UCSD-AML1 (cell line): ENCODE results near the gene CCDC88A.
"Not testable (repeated sequence)": the region's sequence is repeated elsewhere in the genome, so short reads cannot be mapped to it uniquely, and the experiment has no call there.

Experiments used
- DNase-seq: peaks from one replicate; lab custom pipeline; 2025; ENCODE audit not compliant: unreplicated experiment; lab: John Stamatoyannopoulos, UW

The CCDC88A gene

DNA sequence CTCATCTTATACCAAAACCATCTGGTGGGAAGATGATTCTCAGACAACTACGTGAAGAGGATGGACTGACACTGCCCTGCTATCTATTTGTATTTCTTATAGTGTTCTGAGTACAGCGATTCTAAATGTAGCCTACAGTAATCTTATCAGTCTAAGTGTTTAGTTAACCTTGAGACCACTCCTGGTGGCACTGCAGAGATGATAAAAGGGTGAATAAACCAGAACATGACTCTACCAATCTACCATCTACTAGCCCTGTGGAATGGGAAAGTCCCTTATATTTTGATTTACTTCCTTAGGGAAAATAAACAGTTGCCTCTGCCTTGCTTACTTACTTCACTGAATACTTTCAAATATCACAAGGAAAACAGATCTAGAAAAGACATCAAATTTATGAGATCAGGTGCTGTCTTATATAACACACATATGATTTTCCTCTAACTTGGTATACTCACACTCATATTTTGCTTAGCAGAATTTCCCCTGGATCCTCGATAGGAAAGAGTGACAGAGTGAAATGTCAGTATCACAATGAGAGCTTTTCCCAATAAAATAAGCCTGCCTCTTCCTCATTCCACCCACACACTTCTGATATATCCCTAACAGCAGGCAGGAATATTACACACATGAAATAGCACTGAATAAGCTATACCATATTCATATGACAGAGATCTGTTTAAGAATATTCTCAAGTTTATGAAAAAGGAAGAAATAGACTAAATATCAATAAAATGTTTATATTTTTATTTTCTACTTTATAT is 92.0 kb downstream of the CCDC88A start:
- no peak for DNase-seq

DNA sequence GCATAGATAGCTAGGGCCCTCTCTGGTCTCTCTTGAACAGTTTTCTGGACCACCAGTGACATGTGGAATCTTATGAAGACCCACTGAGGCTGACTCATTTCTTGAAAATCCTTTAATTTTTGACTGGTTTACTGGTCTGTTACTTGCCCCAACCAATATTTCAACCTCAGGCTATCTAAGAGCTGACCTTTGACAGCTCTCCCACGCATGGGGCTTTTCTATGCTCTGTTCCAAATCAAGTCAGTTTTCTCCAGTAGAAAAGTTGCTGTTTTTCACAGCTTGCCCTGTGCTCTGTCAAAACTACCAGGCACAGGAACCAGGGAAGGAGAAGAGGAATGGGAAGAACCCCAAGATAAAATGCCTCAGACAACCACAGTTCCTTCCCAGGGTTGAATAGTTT is 104.7 kb downstream of the CCDC88A start:
- no peak for DNase-seq

DNA sequence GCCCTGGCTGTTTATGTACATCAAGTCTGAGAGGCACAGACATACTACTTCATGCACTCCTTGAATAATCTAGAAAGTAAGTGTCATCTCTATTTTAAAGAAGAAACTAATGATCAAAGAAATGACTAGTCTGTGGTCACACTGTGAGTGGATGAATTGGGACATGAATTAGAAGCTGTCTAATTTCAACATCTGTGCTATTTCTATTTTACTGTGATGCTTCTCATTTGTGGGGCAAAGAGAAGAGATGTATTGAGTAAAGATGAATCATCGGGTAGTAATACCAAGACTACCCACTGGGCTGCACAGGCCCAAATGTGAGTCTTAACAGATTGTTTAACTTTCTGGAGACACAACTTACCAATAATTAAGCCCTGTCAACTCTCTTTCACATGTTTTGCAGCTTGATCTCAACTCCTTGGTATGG is 108.2 kb downstream of the CCDC88A start:
- no peak for DNase-seq

DNA sequence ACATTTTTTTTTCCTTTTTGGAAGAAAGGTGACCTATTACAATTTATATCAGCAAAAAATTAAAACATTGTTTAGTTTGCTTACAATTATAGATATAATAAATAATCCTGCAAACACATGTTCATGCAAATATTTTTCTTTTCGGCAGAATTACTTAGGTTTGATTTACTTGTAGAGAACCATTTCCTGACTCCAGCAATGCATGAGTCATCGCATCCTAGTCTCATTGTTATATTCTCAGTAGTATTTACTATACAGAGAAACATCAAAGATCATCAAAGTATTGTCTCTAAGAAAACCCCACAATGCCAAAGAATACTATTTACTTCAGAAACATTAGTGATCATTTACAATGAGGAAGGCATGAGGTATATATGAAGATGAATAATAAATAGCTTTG is 110.2 kb downstream of the CCDC88A start:
- DNase-seq: no peak

DNA sequence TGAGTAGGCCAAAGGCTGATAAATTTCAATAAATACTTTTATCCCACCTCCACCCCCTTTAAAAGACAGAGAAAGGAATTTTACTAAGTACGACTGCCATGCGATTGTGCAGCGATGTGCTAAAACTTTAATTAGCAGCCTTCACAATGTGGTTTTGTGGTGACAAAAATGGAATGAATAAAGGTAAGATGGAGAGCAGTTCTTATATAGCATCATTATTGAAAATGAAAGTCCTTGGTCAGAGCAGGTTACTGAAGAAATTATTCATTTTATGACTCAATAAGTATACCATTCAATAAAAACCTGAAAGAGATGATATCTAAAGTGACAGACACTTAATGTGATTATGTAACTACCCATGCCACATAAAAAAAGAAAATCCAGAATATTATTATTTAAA is 117.4 kb downstream of the CCDC88A start:
- DNase-seq: no peak

DNA sequence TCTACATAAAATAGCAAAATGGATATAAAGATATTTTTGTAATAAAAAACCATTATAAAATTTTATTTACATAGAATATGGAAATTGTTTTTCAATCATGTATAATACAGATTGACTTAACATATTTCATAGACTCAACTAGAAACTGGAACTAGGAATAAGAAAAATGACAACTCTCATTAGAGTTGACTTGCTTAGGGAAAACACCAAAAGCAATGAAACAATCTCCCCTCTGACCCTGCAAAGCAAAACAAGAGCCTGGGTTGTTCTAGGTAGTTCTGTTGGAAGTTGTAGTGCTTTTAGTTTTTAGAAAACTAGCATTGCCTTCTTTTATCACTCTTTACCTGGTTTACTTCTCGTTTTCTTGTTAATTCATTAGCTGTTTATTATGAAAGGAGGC is 118.4 kb downstream of the CCDC88A start:
- no peak for DNase-seq

DNA sequence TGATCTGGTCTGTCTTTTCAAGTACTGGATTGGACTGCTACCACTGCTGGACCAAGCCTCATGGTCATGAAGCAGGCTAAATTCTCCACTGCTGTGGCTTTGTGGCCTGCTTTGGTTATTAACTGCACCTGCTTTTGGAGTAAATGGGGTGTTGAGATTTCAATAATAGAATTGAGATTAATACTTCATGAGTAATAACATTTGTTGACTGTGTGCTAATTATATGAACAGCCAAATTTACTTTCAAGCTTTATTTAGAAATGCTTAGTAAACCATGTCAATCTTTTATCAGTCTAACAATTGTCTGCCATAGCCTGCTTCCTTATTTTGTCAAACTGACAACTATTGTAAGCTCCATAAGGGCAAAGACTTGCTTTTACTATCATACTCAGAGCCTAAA is 123.3 kb downstream of the CCDC88A start:
- no peak for DNase-seq

DNA sequence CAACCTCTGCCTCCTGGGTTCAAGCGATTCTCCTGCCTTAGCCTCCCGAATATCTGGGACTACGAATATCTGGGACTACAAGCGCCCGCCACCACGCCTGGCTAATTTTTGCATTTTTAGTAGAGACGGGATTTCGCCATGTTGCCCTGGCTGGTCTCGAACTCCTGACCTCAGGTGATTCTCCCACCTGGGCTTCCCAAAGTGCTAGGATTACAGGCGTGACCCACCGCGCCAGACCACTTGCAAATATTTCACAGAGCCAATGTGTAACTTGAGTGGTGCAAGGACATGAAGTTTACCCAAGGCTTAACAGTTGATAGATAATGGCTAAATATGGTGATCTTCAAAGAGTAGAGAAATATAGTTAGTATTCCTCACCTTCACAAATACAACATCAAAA is 136.6 kb downstream of the CCDC88A start:
- DNase-seq: no peak

DNA sequence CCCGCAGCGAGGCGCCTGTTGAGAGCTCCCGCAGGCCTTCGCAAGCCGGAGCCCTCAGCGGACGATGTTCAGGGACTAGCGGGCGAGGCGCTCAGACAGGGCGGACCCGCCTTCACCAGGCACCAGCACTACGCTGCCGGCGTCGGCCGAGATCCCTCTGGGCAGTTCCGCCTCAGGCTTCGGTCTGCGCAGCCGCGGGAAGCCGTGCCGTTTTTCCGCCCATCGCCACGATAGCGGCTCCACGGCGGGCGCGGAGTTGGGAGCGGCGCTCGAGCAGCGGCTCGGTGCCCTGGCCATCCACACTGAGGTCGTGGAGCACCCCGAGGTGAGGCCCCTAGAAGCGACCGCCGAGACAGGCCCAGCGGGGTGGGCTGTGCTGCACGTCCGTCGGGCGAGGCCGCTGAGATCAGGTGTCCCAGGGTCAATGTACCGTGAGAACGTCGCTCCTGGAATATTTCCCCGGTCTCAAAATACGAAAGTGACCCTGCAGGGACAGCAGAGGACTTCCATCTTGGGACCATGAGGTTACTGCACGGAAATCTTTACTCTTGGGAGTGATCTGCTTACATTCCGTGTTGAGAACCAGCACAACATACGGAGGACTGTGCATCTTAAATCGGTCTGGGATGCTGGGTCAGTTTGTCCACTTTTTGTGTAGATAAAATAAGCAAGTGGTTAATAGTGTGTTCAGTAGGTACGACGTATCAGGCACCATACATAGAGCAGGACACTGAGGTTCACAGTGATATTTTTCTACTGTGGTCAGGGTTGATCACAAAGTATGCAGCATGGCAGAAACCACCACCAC is 137.3 kb downstream of the CCDC88A start:
- DNase-seq: peak; percentile 91

DNA sequence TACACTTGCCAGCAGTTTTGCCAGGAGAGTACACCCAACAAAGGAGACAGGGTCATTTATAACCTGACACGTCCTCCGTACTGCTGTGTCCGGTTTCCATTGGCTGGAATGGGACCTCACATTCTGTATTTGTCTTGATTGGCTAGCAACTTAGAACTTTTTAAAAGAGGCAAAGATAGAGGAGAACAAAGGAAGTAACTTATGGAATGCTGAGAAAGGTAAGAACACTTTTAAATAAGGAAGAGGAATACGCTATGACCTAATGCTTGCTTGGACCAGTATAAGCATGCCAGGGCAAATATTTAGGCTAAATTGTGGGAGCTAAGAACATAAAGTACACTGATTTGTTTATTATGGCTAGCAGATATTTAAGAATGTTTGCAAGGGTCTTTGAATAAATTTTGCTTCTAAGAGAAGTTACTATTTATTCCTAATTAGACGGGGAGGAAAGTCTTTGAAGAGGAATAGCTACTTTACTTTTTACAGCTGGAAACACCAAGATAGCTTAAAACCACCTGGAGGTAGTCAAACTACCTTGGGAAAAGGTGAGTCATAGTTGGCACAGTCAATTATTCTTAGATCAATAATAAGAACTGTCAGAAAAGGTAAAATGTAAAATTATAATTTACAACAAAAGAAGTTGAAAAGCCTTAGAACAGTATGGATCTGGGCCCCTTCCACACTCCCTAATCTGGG is 138.7 kb downstream of the CCDC88A start:
- not testable (repeated sequence) for DNase-seq

DNA sequence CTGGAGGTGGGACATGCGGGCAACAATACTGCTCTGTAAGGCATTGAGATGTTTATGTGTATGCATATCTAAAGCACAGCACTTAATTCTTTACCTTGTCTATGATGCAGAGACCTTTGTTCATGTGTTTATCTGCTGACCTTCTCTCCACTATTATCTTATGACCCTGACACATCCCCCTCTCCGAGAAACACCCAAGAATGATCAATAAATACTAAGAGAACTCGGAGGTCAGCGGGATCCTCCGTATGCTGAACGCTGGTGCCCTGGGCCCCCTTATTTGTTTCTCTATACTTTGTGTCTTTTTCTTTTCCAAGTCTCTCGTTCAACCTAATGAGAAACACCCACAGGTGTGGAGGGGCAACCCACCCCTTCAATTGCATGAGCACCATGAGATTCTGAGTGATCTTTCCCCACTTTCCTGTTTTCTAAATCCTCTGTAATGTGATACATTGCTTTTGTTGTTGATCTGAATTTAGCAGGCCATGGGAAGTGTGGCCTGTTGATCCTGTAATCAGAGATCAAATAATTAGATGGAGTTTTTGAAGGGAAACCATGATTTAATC is 139.7 kb downstream of the CCDC88A start:
- not testable (repeated sequence) for DNase-seq

DNA sequence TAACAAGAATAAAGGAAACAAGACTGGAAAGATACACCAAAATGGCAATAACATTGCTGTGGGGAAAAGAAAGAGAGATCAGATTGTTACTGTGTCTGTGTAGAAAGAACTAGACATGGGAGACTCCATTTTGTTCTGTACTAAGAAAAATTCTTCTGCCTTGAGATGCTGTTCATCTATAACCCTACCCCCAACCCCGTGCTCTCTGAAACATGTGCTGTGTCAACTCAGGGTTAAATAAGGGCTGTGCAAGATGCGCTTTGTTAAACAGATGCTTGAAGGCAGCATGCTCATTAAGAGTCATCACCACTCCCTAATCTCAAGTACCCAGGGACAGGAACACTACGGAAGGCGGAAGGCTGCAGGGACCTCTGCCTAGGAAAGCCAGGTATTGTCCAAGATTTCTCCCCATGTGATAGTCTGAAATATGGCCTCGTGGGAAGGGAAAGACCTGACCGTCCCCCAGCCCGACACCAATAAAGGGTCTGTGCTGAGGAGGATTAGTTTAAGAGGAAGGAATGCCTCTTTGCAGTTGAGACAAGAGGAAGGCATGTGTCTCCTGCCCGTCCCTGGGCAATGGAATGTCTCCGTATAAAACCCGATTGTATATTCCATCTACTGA is 140.3 kb downstream of the CCDC88A start:
- not testable (repeated sequence) for DNase-seq

DNA sequence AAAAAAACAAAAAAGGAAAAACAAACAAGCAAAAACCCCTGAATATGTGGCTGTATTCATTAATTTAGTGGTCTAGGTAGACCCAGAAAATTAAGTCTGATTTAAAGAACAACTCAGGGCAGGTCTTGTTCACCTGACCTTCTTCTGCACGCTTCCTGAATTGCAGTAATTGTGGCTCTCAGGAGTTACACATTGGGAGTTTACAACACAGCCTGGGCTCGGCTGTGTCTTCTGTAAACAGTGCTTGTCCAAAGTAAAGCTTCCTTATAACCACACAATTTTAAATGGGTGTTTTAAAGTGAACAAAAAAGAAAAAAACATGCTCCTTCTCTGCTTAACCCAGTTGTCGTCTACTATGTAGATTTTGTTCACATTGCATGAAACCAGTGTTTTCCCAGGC is 142.3 kb downstream of the CCDC88A start:
- DNase-seq: no peak

DNA sequence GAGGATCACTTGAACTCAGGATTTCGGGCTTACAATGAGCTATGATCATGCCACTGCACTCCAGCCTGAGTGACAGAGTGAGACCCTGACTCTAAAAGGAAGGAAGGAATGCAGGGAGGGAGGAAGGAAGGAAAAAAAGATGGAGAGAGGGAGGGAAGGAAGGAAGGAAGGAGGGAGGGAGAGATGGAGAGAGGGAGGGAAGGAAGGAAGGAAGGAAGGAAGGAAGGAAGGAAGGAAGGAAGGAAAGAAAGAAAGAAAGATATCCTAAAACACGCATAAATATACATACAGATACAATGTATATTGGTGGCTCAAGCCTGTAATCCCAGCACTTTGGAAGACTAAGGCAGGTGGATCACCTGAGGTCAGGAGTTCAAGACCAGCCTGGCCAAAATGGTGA is 145.3 kb downstream of the CCDC88A start:
- DNase-seq: not testable (repeated sequence)

DNA sequence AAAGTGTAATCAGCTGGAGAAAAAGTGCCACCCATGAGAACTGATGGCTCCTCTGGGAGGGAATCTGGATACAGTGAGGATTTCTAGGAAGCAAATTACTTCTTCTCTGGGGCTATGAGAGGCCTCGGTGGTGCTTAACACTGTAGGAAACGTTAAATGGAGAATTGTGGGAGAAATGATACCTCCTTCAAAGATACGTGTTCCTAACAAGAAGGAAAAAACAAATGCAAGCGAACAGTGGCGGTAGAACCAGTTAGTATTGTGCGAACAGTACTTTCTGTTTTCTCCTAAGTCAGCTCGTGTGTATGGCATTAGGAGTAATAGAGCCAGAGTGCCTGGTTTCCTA is 150.0 kb downstream of the CCDC88A start:
- no peak for DNase-seq

DNA sequence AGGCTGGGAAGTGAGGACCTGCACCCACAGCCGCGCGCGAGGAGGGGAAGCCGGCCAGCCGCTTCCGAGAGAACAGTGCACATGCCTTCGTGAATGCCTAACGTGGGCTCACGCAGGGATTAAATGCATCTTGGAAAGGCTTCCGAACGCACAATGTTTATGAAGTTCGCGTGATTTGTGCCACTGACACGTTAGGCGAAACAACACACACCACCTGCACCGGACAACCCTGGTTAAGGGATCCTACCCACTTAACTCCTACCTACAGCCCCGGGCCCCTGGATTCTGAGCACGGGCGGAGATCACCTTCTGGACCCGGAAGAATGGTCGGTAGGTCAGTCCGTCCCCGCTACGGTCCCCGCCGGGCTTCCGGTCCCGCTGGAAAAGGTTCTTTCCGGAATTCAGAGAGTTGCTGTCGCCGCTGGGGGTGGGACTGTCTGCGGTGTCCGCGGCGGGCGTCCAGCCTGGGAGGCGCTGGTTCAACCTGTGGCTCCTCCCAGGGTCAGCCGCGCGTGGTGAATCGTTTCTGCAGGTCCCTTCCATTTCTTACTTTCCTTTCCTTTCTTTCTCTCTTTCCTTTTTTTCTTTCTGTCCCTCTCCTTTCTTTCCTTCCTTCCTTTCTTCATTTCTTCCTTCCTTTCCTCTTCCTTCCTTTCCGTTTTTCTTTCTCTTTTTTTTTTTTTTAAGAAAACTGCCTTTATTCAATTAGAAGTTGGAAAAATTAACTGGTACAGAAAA is 150.6 kb downstream of the CCDC88A start, which contains the start of gene MTIF2:
Gene MTIF2 (minus strand): TSS at position 325 of the 738 bp plus-strand sequence. CDS start 5,373 bp downstream, outside the sequence.
- peak; percentile 96 for DNase-seq

DNA sequence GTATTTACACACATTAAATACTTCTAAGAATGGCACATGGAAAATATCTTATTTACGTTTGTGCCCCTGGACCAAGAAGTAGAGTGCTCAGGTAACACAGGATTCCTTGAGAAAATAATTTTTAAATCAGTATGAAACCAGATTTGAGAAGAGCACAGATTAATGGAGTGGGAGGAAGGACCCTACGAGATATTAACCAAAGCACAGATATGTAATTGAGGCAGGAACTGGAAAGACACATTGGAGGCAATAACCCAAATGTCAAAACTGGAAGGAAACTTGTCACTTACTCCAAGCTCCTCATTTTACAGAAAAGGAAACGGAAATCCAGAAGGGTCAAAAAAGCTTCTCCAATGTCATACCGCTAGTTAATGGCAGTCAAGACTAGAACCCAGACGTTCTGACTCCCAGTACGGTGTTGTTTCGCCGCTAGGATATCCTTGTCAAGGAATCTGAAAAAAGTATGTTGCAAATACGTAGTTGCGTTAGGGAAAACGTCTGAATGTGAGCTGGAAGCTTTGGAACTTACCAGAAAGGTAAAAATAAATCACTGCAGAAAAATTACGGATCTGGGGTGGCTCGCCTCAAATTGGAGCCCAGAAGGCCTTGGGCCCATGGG is 151.3 kb downstream of the CCDC88A start:
- no peak for DNase-seq

DNA sequence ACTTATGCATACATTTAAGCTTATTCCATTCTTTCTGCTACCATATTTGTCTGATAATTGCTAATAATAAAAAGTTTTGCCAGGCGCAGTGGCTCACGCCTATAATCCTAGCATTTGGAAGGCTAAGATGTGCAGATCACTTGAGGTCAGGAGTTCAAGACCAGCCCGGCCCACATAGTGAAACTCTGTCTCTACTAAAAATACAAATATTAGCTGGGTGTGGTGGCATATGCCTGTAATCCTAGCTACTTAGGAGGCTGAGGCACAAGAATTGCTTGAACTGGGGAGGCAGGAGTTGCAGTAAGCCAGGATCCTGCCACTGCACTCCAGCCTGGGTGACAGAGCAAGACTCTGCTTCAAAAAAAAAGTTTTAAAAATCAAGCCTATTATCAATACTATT is 160.1 kb downstream of the CCDC88A start:
- DNase-seq: not testable (repeated sequence)

DNA sequence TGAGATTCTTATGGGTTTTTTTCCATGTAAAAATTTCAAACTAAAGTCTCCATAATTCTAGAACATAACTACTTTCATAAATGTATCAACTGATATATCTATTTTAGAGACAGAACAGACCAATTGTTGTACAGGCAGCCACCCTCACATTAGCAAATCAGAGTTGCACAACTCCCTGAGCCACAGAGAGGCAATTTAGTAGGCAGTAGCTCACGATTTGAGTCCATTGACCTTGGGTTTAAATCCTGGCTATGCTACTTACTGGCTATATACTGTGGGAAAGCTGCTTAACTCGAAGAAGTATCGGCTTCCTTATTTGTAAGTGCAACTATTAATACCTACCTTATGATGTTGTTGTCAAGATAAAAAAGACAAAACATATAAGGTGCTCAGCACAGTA is 166.8 kb downstream of the CCDC88A start:
- no peak for DNase-seq

DNA sequence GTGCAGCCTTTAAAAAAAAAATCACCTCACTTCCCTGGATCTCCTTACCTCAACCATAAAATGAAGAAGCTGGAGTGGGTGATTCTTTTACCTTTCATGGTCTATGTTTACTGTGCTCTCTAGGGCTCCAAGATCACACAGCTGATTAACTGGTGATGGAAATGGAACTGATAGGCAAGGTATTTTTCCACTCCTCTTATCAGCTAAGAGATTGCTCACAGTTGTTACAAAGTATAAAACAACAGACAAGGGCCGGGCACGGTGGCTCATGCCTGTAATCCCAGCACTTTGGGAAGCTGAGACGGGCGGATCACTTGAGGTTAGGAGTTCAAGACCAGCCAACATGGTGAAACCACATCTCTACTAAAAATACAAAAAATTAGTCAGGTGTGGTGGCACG is 172.6 kb downstream of the CCDC88A start:
- DNase-seq: no peak
